Measurements from ENCODE around the gene SEBOX.

The SEBOX gene, protein sequence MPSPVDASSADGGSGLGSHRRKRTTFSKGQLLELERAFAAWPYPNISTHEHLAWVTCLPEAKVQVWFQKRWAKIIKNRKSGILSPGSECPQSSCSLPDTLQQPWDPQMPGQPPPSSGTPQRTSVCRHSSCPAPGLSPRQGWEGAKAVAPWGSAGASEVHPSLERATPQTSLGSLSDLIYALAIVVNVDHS

DNA sequence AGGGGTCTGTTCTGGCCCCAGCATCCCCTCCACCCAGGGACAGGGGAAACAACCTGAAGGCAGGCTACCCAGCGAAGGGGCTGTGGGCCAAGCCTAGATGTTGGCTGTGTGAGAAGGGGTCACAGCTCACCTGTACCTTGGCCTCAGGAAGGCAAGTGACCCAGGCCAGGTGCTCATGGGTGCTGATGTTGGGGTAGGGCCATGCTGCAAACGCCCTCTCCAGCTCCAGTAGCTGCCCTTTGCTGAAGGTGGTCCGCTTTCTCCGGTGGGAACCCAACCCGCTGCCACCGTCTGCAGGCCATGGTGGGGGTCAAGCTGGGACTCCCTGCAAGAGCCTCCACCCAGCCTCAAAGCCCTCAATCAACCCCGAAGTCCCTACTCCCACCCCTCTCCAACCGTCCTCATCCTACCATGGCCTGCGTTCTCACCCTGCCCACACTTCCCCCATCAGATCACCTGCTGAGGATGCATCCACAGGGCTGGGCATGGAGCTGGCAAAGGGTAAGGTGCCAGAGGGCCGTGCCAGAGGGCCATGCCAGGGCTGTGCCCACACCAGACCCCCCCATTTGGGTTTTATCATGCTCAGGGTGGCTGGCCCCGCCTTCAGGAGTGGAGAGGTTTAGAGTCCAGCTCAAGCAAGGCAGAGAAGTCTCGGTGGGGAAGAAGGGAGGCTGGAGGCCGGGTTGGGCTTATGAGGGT lies at the start of gene SEBOX:
TSS of gene SEBOX (minus strand) at position 535 of the 699 bp plus-strand sequence. CDS start at position 487, 48 bp downstream.
- DNase-seq, result no peak

DNA sequence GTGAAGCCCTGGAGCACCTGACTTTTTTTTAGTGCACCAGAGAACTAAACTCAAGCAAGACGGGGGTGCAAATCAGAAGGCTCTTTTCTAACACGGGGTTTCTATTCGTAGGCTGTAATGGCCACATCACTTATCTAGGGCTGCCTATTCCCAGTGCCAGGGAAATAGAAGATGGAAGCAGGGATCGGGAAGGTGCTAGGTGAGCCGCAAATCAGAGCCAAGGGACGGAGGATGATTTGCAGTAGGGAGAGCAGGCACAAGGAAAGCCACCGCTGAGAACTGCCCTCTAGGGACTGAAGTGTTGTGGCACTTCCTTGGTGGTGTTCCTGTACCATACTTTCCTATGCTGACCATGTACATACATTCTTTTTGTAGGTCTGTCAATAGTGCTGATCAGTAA lies 48.8 kb upstream of the SEBOX start:
- DNase-seq, result no peak

GRCh38 chr17:28412099-28412498 lies 47.1 kb upstream of the SEBOX start:
- DNase-seq, result no peak

GRCh38 chr17:28407974-28408306 lies 42.9 kb upstream of the SEBOX start:
- DNase-seq, result no peak

- no peak for DNase-seq
Observed at GRCh38 chr17:28407130-28407973, 42.4 kb upstream of the SEBOX start.

- no peak for DNase-seq
Observed at GRCh38 chr17:28406473-28406814, 41.4 kb upstream of the SEBOX start.

GRCh38 chr17:28405632-28406472 lies 40.9 kb upstream of the SEBOX start, which contains the start of gene SLC46A1:
TSS of gene SLC46A1 (minus strand) at chr17:28406212. CDS start at chr17:28406114, 98 bp downstream.
- DNase-seq, result no peak

DNA sequence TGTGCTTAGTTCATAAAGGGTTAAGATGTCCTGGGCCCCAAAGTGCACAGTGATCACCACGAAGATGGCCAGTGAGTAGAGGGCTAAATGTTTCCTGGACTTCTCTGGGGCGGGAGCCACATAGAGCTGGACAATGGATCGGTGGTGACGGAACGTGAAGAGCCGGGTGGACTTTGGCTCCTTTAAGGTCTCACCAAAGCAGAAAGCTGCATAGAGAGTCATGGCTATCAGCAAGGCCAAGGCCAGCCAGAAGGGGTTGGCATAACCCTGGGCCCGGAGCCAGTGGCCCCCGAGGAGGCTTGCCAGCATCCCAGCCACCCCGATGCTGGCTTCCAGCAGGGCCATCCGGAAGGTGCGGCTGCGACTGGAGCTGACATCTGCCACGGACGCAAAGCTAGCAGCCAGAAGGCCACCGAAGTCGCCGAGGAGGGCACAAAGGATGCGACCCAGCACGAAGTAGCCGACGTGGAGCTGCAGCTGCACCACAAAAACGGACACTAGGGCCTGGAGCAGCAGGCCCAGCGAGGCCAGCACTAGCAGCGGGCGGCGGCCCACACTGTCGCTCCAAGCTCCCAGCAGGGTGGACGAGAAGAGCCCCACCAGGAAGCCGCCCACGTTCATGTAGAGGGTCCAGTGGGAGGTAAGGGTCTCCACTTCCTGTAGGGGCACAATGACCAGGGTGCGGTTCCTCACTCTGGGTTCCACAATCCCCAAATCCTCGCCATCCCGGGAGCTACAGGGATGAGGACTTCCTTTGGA lies 40.0 kb upstream of the SEBOX start:
- no peak for DNase-seq

DNA sequence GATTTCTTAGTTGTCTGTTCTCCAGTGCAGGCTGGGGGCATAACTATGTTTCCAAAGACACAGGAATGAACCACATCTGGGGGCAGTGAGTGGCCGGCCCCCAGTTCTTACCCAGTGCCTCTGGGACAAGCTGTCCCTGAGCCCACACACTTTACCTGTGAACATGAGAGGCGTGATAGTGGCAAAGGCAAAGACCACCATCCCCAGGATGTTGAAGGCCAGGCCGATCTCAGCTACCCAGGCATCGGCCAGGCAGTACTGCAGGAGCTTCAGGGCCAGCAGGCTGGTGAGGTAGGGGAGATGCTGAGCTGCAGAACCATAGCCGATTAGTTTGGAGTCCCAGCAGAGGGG lies 39.4 kb upstream of the SEBOX start:
- no peak for DNase-seq

DNA sequence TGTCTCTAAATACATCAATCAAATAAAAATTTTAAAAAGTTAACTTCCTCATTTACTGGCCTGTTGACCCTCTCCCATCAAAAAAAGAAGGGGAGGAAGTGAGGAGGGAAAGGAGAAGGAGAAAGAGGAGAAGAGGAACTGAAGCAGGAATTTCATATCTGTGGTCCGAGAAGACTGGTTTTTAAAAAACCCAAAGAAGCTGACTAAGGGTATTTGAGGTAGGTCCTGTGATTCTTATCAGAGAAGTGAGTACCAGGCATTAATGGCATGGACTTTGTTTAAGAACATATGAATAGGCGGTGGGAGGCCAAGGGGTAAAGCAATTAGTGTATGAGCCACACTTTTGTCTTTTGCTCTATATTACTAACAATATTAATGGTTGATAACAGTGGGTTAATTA lies 39.0 kb upstream of the SEBOX start:
- DNase-seq, result no peak

DNA sequence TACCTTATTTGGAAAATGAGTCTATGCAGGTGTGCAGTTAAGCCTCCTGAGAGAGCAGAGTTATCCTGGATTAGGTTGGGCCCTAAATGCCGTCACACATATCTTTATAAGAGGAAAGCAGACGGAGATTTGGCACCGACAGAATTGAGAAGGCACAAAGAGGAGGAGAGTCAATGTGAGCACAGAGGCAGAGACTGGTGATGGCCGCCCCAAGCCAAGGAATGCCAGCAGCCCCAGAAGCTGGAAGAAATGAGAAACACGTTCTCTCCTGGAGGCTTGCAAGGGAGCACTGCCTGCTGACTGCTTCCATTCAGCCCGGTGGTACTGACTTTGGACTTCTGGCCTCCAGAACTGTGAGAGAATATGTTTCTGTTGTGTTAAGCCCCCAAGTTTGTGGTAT lies 37.8 kb upstream of the SEBOX start:
- DNase-seq, result no peak

- DNase-seq, result no peak
Observed at GRCh38 chr17:28402224-28402630, 37.2 kb upstream of the SEBOX start.

DNA sequence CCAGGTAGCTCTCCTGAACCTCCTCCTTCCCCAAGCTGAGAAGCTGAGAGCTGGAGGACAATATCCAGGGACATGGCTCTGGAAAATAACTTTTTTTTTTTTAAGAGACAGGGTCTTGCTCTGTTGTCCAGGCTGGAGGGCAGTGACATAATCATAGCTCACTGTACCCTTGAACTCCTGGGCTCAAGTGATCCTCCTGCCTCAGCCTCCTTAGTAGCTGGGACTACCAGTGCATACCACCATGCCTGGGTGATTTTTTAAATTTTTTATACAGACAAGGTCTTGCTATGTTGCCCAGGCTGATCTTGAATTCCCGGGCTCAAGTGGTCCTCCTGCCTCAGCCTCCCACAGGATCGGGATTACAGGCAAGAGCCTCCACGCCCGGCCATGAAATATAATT lies 34.8 kb upstream of the SEBOX start:
- no peak for DNase-seq

DNA sequence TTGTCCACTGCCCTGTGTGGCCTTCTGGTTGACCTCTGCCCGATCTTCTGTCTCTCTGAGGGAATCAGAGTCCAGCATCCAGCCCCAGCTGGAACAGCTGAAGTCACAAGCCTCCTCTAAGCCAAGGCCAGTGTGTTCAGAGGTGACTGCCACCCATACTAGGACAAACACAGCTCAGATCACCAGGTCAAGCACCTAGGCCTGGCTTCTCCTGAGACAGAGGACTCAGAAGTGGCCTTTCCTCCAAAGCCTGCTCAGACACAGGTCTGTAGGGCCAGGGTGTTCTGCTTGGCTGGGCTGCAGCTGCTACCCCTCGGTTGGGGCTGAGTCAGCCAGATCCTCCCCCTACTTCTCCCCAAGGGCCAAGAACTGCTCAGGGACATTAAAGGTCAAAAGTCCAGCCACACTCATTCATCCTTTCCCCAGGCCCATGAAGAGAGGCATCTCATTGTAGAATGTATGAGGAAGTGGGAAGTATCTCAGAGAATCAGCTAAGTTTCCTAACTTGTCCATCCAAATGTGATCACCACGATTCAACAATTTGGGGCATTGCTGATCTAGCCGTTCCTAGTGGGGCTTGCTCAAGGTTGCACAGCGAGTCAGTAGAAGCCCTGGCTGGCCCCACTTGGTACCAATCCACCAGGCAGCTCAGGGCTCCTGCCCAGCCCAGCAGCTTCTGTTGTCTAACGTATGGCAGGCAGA lies 33.4 kb upstream of the SEBOX start:
- DNase-seq, result no peak

DNA sequence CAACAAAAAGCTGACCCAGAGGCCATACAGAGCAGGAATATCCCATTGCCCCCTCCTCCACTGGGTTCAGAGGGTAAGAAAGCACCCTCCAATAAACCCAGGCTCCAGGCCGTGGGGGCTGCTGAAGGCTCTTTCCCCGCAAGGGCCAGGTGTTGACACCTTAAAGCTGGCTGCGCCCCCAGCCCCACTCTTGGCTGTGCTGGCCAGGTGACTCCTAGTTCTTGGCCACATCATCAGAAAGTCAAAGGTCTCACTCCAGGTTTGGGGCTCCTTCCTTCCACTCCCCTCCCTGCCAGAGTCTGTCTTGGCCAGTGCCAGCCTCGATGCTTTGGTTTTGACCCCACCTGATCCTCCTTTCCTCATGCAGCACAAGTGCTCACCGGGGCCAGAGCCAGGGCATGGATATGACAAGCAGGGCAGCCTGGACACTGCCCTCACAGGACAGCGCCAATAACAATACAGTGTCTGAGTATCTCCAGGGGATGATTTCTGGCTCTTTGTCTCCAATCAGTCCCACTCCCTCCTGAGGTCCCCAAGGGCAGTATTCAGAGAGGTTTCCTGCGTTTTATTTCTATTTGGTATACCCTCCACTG lies 32.8 kb upstream of the SEBOX start:
- DNase-seq, result no peak

- no peak for DNase-seq
Observed at GRCh38 chr17:28397275-28397674, 32.3 kb upstream of the SEBOX start.

- DNase-seq, result no peak
Observed at GRCh38 chr17:28396635-28397239, 31.7 kb upstream of the SEBOX start.

GRCh38 chr17:28395968-28396367 lies 31.0 kb upstream of the SEBOX start:
- DNase-seq, result no peak

DNA sequence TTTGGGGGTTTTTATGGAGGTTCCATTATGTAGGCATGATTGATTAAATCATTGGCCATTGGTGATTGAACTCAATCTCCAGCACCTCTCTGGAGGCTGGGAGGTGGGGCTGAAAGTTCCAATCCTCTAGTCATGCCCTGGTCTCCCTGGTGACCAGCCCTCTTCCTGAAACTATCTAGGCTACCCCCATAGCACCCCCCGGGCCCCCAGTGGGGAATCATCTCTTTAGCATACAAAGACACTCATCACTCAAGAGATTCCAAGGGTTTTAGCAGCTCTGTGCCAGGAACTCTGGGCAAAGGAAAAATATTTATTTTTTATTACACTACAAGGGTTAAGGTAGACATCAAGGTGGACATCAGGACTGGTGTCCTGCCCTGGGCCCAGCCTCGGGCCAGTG lies 30.4 kb upstream of the SEBOX start:
- DNase-seq, result no peak

DNA sequence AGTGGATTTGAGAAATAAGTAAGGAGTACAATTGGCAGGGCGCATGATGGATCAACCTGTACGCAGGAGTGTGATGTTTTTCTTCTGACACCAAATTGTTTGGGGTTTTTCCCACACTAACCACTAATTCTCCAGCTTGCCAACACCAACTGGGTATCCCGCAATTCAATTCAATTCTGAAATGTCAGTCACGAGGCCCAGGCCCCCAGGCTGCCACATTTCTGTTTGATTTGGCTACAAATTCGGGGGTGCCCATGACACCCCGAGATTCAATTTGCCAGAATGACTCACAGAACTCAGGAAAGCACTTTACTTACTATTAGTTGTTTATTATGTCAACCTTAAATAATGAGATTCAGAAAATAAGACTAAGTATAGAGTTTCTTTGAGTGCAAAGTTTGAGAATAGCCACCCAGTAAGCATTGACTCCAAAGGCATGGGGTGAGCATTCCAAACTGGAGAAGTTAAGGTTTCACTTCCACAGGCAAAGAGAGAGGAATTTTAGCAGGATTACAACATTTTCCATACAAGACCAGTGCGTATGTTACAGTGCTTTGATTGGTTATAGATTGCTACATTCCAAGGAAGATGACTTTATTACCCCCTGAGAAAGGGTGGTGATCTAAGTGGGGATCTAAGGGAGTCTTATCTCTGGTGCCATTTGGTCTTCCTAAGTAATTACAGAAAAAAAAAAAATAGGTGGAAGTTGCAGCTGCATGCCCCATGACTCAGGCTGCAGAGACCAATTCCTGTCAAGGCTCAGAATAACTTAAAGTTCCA lies 29.5 kb upstream of the SEBOX start:
- no peak for DNase-seq
